PFSK-1 (cell line): Measurements from ENCODE around the gene HTT.

Source experiments
- FOXP2 ChIP-seq: optimal IDR thresholded peaks from 2 replicates; pipeline ENCODE3; 2011; ENCODE audit warnings: borderline replicate concordance, control low read depth, inconsistent platforms; ENCODE audit not compliant: insufficient read depth; ENCODE audit errors: extremely low read length, extremely low read depth
- POLR2AphosphoS5 ChIP-seq: IDR thresholded peaks from 2 replicates; pipeline ENCODE4 v1.6.1; 2012; ENCODE audit warnings: low read depth, mild to moderate bottlenecking, control low read depth, low read length, moderate library complexity
- REST ChIP-seq, 2 experiments: IDR thresholded peaks; 2 replicates each; pipeline versions ENCODE4 v1.6.1 to v1.8.0; 2011 to 2012; ENCODE audit warnings: low read depth in 2 of 2, low read length in 2 of 2, control low read depth in 1 of 2, inconsistent platforms in 1 of 2, mild to moderate bottlenecking in 1 of 2, moderate library complexity in 1 of 2; ENCODE audit not compliant: insufficient read depth in 1 of 2
- SIN3A ChIP-seq: IDR thresholded peaks from 2 replicates; pipeline ENCODE4 v1.6.1; 2012; ENCODE audit warnings: mild to moderate bottlenecking, low read length, moderate library complexity, borderline replicate concordance; ENCODE audit not compliant: insufficient read depth
- TAF1 ChIP-seq: IDR thresholded peaks from 2 replicates; pipeline ENCODE4 v1.6.1; 2012; ENCODE audit warnings: low read length, control low read depth, borderline replicate concordance; ENCODE audit not compliant: insufficient read depth

HTT gene

DNA sequence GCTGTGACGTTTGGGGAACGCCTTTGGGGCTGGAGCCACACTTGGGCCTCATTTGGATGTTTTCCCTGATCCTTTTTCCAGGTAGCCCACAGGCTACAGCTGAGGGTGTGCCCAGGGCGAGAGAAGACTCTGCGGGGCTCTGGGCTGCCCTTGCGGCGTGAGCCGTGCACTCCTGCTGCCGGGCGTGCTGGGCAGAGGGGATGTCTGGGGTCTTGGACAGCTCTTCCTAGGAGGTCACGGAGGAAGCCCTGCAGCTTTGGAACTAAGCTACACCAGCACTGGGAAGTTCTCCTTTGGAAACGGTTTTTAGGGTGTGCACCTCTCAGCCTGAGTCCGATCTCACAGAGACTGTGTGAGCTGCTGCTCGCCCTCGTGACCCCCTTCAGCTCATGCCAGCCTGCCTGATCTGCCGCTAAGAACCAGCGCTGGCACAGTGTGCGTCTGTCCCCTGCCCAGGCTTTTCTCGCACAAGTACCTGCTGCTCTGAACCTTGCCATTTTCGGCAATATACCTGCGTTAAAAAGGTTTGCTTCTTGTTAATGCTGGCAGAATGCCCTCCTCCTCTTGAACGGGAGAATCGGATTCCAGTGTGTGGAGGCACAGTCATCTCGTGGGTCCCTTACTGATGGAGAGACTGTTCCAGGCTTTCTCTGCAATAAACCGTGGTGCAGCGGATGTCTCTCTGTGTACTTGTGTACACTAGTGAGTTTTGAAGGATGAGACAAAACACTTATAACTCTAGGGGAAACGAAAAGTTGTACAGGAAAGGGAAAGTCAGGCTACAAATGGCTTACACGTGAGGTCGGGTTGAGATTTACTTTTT lies 188.8 kb downstream of the HTT start:
- TF ChIP-seq POLR2AphosphoS5 (no peak), FOXP2 (no peak), REST (IDR thresholded peaks at IDR 0.05; ENCODE audit: insufficient read depth in 1 of 2, low read depth in 2 of 2, low read length in 2 of 2) (no peak), TAF1 (no peak), SIN3A (no peak)

- TF ChIP-seq TAF1 = no peak
- no peak for TF ChIP-seq SIN3A
- TF ChIP-seq REST (IDR thresholded peaks at IDR 0.05; ENCODE audit: insufficient read depth in 1 of 2, low read depth in 2 of 2, low read length in 2 of 2) = no peak
- no peak for TF ChIP-seq FOXP2
- TF ChIP-seq POLR2AphosphoS5 = no peak
These were observed 189.4 kb downstream of the HTT start for GRCh38 chr4:3263876-3264193.

DNA sequence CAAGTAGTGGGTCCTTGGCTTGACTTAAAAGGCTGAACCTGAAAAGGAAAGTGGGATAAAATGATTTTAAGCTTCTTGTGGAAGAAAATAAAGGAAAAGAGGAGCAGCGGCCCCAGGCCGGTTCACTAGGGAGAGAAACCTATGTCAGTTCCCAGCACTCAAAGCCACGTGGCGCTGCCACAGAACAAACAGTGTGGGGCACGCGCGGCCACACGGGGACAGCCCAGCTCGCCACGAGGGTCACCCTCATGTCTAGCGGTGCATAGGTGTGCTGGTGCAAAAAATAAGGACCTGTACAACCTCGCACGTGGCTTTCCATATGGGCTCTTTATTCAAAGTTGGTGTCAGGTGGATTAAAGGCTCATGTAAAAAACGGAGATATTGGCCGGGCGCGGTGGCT lies 191.6 kb downstream of the HTT start:
- TF ChIP-seq FOXP2 (no peak), SIN3A (no peak), TAF1 (no peak), REST (IDR thresholded peaks at IDR 0.05; ENCODE audit: insufficient read depth in 1 of 2, low read depth in 2 of 2, low read length in 2 of 2) (no peak), POLR2AphosphoS5 (no peak)

GRCh38 chr4:3267576-3268394 lies 193.3 kb downstream of the HTT start:
- TF ChIP-seq FOXP2 (no peak), POLR2AphosphoS5 (no peak), TAF1 (no peak), SIN3A (no peak), REST (IDR thresholded peaks at IDR 0.05; ENCODE audit: insufficient read depth in 1 of 2, low read depth in 2 of 2, low read length in 2 of 2) (no peak)
